HG02870 (cell line): ENCODE results near the gene MRPL33.
"Not testable (repeated sequence)": the region's sequence is repeated elsewhere in the genome, so short reads cannot be mapped to it uniquely, and the experiment has no call there.

Experiments
- ATAC-seq: cut with Tn5 transposase; IDR thresholded peaks from one replicate; pipeline ENCODE4 v1.9.1; 2021; ENCODE audit warnings: mild to moderate bottlenecking, moderate library complexity; ENCODE audit not compliant: unreplicated experiment

Gene MRPL33

DNA sequence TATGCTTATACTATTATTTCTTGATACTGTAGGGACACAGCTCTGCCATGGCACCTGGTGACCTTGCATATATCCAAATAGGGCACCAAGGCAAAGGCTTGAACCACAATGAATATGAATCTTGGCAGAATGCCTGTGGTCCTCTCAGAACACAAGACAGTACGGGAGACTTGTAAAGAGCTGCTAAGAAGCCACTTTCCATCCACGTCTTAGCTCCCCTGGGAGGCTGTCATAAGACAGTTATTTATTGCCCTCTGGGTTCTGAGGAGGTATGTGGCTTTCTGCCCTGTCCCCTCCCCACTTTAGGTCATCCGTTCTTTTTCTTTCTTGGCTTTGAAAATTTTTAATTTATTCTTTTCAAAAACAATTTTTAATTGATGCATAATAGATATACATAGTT is 29.8 kb upstream of the MRPL33 start:
- ATAC-seq = no peak

DNA sequence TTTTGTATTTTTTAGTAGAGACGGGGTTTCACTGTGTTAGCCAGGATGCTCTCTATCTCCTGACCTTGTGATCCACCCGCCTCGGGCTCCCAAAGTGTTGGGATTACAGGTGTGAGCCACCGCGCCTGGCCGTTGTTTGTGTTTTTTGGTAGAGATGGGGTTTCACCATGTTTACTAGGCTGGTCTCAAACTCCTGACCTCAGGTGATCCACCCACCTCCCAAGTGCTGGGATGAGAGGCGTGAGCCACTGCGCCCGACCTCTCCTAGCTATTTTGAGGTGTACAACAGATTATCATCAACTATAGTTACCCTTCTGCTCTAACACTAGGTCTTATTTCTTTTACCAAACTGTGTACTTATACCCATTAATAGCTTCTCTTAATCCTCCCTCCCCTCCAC is 28.9 kb upstream of the MRPL33 start:
- no peak for ATAC-seq

DNA sequence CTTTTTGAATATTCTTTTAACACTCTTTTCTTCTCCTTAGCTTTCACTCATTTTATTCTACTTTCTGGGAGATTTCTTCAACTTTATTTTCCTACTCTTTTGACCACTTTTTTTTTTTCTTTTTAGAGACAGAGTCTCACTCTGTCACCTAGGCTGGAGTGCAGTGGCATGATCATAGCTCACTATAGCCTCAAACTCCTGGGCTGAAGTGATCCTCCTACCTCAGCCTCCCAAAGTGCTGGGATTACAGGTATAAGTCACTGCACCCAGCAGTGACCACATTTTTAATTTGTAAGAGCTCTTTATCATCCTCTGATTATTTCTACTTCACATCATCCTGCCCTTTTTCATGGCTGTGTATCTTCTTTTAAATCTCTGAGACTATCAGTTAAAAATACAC is 26.0 kb upstream of the MRPL33 start:
- ATAC-seq = not testable (repeated sequence)

DNA sequence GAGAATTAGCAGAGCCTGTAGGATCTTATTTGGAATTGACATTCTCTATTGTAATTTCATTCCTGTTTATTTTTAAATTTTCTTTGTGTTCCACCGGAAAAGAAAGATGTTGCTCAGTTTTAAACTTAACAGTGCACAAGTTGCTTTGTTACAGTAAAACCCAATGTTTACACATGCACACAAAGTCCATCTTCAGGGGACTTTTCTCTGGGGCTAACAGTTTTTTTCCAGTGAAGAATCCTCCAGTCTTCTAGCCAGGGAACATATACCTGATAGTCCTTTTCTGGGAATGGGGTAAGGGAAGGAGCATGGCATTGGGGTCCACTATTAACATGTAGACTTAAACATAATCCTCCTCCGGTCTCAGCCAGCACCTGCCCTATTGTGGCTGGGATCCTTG is 25.2 kb upstream of the MRPL33 start:
- ATAC-seq = no peak

DNA sequence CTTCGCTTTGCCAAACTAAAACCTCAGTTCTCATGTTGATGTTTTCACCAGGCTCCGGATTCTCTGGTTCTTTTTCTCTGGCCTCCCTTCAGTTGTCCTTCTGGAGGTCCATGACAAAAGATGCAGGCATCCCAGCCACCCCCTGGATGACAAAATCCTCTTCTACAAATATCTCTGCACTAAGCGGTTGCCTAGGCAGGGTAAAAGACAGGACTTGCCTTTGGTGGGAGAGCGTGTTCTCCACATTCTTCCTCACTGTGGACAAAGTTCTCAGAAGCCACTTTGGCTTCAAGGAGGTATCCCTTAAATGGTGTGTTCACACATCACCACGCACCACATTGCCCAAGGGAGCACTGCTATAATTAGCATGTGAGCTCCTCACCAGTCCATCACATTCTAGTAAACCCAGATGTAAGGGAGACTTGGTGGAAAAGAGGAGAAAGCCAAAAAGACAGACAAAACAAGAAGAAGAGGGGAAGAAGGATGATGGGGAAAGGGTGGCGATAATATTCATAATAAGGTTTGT is 23.6 kb upstream of the MRPL33 start:
- no peak for ATAC-seq

DNA sequence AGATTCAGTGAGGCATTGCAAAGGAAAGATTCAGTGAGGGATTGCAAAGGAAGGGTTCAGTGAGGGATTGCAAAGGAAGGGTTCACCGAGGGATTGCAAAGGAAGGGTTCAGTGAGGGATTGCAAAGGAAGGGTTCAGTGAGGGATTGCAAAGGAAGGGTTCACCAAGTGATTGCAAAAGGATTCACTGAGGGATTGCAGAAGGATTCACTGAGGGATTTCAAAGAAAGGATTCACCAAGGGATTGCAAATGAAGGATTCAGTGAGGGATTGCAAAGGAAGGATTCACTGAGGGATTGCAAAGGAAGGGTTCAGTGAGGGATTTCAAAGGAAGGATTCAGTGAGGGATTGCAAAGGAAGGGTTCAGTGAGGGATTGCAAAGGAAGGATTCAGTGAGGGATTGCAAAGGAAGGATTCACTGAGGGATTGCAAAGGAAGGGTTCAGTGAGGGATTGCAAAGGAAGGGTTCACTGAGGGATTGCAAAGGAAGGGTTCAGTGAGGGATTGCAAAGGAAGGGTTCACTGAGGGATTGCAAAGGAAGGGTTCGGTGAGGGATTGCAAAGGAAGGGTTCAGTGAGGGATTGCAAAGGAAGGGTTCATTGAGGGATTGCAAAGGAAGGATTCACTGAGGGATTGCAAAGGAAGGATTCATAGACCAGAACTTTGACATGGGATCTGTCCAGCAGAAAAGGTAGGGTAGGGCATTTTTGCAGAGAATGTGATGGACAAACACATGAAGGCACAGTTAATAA is 22.5 kb upstream of the MRPL33 start:
- not testable (repeated sequence) for ATAC-seq

DNA sequence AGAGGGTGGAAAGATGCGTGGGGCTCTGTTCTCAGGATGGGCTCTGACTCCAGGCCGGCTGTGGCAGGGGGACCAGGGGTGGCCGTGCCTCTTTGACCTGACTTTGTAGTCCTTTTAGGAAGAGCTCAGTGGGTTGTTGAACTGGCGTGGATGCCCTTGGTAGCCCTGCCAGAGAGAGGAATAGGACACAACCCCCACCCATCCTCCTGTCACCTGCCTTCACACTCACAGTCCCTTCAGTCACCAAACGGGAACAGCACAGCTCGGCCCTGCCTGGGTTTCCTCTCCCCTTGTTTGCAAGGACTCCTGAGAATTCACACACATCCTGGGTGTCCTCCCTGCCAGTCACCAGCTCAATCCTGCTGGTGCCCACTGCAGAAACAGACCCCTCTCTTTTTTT is 20.1 kb upstream of the MRPL33 start:
- no peak for ATAC-seq

DNA sequence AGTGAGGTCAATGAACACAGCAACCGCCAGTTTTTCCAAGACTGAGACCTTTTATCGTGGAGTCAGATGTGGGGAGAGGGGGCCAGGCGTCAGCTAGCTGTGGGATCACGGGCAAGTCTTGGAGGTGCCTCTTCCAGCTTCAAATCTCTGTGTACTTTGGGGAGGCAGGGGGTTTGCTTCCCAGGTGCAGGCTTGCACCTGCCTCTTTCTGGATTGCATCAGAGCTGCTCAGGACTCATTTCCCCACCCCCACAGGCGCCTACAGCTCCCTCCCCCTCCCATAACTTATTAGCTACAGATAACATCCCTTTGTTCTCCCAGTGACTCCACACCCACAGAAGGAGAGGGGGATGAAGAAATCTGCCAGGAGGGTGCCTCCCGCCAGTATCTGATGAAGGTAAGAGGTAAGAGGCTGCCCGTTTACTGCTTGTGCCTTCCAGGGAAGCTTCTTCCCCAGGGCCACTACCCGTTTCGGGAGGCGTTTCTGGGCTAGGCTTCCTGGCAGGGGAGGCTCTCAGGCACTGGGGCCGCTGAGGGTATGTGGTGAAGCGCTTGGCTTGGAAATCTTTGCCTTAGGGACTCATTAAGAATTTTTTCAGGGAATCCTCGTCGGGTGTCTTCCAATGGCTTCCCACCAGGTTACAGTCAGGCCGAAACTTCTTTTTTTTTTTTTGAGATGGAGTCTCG is 18.8 kb upstream of the MRPL33 start:
- no peak for ATAC-seq

DNA sequence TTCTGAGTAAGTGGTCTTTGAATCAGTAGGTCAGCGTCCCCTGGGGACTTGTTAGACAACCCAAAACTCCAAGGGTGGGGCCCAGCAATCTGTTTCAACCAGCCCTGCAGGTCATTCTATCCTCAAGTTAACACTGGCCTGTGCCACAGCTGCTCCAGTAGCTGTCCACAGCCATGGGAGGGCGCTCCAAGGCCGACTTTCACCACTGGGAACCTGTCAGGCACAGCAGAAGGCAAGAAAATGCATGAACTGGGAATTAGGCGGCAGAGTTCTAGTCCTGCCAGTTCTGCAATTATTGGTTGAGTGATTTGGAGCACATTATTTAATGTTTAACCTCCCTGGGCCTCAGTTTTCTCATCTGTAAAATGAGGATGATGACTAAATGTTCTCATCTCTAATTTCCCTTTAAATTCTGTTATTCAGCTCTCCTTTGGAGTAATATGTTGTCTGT is 17.4 kb upstream of the MRPL33 start:
- no peak for ATAC-seq

DNA sequence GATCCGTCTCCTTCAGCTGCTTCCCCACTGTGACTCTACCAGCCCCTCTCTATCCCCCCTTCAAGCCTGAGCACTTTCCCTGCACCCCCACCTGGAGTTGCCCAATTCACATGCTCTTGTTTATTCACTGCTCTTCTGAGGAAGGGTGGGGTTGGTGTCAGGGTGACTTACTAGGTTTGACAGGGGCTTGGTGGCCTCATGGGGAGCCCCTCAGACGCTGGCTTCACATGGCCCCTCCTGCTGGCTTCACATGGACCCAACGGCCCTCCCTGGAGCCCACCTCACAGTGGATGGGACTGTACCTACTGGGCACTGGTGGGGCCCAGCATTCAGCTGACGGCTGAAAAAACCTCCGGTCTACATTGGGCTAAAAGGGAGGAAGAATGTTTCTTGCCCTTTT is 16.7 kb upstream of the MRPL33 start:
- ATAC-seq = no peak

DNA sequence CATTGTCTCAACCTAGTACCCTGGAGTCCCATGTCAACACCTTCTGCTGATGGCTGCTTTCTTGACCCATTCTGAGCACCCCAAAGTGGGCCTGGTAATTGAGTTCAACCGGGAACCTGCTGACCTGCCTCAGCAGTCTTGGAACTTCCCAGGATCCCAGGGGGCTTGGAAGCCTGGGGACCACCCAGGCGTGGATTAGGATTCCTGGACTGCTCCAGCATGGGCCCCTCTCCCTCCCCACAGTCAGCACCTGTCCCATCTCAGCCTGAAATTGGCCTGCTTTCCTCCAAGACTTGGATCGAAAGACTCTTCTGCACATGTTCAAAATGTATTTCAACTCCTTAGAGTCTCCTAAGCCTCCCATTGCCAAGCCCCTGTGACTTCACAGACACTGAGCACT is 15.4 kb upstream of the MRPL33 start:
- no peak for ATAC-seq

DNA sequence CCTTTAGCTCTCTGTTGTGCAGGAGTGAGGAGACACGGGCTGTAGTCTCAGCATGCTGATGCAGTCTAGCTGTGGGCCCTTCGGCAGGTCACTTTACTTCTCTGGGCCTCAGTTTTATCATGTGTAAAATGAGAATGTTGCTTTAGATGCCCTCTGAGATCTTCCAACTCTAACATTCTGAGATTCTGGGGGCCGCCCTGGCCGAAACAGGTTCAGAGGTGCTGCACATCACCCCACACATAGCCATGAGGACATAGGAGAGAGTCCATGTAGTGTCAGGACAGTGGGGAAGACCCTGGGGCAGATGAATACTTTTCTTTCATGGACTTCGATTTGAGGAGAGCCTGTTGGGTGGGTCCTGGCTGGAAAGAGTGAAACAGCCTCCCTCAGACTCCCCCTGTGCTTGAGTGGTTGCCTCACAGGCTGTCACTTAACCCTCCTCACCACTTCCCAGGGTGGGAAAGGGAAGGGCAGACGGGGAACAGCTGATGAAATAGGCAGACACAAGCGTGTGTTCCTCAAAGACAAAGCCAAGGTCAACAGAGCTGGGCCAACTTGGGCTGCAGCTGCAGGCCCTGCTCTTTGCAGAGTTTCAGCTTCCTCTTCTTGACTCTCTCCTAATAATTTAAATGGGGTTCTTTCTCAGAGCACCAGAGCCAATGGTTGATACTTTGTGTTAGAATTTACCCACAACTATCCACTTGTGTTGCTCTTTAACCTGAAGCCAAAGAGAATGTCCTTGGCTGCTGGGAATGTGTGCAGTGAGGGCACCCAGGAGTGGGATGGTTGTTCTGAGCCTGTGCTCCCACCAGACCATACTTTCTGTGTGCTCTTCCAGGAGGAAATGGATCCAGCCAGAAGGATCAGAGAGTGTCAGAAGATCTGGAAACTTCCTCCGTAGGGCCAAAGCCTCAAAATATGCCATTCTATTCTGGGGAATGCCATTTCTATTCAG is 14.7 kb upstream of the MRPL33 start:
- no peak for ATAC-seq

DNA sequence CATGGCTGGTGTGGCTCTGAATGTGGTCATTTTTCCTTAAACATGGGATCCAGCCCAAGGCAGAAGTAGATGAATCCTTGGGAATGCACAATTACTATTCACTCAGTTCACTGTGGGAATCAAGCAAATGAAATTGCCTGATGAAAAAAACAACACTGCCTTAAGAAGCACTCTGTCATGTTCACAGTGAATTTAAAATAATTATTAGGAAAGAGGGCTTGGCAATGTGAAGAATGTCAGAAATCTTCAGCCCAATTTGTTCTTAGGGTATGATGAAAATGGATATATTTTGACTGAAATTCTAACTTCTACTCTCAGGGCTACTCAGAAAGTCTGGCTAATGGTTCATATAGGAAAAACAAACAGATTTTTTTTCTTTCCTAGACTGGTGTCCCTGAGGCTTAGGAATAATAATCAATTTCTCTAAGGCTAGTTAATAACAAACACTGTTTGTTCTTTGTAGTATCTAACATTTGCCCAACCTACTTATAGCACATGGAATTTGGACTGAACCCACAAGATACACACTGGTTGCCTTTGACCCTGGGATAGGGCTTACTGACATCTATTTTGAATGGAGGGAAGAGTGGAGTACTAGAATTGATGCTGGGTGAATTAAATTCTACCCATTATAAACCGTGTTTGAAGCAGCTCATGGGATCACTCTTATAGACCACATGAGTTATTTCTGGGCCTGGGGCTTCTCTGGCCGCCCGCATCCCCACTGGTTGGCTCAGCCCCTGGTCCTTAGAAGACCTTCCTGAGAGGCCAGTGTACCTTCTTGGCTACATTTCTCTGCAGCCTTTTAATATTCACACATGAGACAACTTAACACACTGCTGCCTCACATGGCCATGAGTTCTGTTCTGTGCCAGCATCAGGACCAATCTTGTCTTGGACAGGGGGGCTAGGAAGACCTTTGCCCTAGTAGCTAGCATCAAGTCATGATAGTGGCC is 8.3 kb upstream of the MRPL33 start:
- ATAC-seq = no peak

DNA sequence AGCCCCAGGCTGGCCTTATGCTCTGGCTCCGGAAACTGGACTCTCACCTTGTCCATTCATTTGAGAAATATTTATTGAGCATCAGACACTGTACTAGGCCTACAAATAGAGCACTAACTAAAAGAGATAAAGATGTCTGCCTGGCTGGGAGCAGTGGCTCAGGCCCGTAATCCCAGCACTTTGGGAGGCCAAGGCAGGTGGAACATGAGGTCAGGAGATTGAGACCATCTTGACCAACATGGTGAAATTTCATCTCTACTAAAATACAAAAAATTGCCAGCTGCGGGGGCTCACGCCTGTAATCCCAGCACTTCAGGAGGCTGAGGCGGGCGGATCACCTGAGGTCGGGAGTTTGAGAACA is 7.6 kb upstream of the MRPL33 start:
- ATAC-seq = no peak

DNA sequence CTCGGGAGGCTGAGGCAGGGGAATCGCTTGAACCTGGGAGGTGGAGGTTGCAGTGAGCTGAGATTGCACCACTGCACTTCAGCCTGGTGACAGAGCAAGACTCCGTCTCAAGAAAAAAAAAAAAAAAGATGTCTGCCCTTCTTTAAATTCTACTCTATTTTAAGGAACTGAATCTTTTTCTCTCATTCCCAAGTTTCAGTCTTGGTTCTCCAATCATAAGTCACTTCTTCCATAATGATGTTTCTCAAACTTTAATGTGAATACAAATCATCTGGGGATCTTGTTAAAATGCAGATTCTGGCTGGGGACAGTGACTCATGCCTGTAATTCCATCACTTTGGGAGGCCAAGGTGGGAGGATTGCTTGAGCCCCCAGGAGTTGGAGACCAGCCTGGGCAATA is 7.0 kb upstream of the MRPL33 start:
- ATAC-seq = not testable (repeated sequence)

DNA sequence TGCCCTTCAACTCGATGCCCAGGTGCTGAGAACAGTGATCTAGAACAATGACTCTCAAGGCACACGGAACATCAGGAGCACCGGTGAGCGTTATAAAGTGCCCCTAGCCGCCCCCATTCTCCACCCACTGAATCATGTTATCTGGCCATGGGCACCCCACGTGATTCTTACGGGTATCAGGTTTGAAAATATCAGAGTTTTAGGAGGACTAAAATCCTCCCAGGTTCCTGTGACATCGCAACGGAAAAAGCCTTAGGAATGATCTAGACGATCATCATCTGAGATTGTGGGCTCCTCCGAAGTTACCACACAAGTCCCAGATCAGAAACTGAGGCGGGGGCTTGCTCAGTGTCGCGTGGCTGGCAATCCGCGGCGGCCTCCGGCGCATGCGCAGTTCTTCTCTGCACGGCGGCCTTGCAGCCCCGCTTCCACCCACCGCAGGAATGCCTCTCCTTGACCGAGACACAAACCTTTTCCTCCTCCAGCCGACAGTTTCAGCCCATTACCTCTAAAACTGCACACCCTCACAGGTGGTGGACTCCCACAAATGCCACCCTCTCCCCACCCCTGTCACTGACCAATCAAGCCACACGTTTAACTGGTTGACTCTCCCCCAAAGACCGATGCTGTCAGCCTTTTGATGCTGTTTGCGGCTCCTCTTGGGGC is 5.8 kb upstream of the MRPL33 start:
- ATAC-seq = no peak

DNA sequence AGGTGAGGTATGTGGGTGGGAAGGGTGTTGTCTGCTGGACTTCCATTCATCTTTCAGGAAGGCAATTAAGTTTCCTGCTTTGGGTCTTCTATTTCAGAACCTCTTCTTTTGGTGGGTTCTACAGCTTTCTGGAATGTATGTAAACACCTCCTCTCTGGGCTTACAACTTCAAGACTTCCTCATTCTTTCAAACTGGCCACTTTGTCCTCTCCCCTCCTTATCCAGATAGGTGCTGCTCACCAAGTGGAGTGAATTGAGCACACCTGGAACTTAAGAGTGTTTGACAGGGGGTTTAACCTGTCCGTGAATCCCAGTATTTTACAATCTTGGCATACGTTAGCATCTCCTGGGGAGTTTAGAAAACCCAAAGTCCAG is 5.2 kb upstream of the MRPL33 start:
- no peak for ATAC-seq

DNA sequence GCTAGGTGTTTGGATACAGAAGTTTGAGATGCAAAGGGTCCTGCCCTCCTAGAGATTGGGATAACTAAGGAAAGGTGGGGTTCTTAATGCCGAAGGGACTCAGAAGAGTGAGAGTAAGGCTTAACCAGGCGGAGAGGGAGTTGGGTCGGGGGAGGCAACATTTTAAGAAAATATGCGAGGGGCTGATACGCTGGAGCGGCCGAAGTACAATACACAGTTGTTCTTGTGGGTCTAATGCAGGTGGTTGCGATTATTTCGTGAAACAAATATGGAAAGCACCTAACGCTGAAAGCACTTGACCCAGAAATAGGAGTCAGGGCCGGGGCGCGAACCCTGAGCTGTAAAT is 344 bp upstream of the MRPL33 start:
- ATAC-seq = peak; percentile 6

DNA sequence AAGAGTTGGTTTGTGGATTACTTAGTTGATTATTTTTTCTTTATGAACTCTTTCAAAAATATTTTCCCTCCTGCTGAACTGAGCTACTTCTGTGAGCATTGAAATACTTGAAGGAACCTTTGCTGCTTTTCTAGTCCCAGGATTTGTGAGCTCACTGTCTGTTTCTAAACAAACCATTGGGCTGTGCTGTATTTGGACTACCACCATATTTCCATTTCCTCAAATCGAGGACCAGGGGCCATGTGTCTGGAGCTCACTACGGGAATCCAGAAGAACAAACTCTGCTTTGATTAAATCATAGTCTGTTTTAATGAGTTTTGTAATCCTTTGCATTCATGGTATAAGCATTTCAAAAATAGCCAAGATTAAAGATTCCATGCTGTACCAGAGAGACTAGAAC is 1.3 kb downstream of the MRPL33 start:
- ATAC-seq = no peak

DNA sequence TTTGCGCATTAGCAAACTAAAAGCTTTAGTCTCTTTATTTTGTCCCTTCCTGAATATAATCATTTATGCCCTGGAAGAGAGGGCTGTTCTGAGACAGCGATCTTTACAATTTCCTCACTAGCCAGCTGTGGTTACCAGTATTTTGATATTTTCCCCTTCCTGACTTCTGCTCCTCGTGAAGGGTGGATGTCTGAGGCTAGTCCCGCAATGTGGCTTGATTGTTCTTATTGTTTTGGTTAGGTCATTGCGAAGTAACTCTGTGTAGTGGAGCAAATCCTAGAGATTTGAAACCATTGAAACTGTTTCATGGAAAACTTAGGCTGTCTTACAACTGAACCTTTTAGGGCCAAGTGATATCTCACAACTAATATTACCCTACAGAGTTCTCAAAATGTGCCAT is 2.4 kb downstream of the MRPL33 start:
- ATAC-seq = no peak
